NCI-H2196 (cell line): ENCODE results near the gene GDF9.

ENCODE experiments used
- DNase-seq: peaks from one replicate; lab custom pipeline; 2025; ENCODE audit not compliant: unreplicated experiment; lab: John Stamatoyannopoulos, UW

GDF9 gene

DNA sequence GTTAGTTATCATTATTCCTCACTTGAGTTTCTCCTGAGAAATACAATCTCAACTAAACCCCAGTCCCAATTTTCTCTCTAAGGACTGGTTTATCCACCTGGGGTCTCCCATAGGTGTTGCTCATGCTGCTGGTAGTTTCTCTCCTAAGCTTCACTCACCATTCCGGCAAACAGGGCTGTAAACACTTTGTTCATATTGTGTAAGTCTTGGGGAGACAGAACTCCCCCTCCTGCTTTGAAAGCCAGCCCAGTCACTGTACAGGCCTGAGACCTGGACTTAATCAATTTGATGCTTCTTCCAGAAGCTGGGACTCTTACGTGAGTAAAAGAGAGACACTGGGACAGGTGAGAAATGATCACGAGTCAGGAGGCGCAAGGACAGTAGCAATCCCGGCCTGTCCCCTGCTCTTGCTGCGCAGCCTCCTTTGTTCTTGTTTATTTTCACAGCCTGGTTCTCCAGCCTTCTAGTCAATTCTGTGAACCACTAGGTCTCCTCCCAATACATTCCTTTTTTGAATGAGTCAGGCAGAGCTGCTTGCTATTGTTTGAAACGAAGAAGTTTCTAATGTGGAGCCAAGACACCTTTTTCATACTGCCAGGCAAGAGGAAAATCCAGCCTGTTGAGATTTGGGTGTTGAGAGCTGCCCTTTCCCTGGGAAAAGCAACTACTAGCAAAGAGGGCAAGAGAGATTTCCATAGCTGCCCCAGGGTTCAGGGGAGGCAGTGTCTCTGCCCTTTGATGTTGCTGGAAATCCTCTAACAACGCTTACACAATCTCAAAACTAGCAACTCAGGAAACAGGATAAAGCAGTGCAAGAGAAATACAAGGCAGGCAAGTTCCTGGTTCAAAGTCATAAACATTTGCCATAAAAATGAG, 26.6 kb downstream of the GDF9 start:
- DNase-seq: no peak

DNA sequence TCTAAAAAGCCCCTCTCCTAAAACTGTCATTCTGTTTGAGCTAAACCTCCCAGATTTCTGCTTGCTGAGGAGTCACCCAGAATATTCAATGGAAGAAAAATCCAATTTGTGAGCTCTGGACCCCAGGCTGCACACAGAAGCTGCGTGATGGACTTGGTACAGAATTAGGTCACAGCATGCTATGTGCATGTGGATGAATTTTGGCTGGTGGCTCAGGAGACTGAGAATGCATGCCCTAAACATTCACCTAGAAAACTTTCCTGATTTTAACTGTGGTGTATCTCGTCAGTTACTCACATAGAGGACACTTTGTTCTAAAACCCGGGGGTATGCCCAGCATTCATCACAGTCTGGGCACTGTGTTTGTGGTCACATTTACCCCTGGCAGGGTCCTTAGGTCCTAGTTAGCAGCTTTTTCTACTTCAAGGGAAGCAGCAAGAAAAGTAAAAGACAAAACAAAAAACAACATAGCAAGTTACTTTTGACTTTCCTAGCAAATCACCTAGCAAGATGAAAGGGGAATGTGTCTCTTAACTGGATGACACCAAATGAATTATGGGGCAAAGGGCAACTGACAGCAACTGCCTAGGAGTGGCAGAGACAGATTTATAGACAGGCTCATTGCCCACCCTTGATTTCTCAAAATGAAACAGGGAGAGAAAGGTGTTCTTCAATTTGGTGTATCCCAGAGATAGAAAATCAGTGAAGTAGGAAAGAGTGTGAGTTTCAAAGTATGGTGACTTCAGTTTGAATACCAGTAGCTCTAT, 27.6 kb downstream of the GDF9 start:
- DNase-seq: no peak

DNA sequence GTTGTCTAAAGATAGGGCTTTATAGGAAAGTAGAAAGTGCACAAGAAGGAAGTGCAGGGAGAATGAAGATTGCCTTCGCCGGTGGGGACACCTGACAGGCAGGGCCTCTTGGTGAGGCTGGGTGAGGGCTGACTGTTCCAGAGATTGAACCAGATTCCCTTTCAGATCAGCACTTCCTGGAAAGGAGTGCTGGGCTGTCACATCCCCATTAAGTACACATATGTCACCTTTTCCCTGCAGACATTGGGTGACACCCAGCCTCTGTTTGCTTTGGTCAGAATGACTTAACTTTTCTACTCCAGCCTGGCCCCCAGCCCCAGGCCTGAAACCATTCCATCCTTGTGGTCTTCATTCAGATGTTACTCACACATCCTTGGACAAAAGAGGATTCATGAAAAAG, 28.4 kb downstream of the GDF9 start:
- no peak for DNase-seq

DNA sequence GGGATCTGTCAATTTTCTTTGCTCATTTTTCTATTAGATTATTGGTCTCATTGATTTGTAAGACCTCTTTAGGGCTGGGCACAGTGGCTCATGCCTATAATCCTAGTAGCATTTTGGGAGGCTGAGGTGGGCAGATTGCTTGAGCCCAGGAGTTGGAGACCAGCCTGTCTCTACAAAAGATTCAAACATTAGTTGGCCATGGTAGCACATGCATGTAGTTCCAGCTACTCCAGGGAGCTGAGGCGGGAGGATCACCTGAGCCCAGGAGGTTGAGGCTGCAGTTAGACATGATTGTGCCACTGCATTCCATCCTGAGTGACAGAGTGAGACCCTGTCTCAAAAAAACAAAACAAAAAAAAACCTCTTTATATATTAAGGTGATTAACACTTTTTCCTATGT, 29.4 kb downstream of the GDF9 start:
- no peak for DNase-seq

DNA sequence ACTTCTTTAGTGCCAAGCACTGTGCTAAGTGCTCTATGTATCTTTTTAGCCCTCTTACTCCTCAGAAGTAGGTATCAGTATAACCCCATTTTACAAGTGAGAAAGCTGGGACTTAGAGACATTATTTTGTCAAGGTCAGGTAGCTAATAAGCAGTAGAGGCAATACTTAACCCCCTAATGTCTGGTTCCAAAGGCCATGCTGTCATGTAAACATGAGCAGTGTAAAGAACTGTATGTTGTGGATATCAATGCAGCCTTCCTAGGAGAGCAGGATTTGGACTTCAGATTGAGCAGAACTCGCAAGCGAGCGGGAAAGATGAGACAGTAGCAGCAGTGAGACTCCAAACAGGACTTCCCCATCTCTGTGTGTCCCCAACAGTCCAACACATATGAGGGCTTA, 32.2 kb downstream of the GDF9 start:
- no peak for DNase-seq

DNA sequence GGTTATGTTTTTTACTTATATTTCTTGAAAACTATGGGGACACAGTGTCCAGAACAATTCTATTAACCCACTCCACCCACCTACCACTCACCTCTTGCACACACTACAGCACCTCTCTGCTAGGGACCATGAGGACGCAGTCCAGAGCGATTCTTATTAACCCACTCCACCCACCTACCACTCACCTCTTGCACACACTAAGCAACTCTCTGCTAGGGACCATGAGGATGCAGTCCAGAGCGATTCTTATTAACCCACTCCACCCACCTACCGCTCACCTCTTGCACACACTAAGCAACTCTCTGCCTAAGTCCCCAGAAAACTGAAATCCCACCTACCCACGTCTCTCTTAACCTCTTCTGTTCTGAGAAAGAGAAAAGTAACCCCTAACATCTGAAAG, 33.7 kb downstream of the GDF9 start:
- no peak for DNase-seq

DNA sequence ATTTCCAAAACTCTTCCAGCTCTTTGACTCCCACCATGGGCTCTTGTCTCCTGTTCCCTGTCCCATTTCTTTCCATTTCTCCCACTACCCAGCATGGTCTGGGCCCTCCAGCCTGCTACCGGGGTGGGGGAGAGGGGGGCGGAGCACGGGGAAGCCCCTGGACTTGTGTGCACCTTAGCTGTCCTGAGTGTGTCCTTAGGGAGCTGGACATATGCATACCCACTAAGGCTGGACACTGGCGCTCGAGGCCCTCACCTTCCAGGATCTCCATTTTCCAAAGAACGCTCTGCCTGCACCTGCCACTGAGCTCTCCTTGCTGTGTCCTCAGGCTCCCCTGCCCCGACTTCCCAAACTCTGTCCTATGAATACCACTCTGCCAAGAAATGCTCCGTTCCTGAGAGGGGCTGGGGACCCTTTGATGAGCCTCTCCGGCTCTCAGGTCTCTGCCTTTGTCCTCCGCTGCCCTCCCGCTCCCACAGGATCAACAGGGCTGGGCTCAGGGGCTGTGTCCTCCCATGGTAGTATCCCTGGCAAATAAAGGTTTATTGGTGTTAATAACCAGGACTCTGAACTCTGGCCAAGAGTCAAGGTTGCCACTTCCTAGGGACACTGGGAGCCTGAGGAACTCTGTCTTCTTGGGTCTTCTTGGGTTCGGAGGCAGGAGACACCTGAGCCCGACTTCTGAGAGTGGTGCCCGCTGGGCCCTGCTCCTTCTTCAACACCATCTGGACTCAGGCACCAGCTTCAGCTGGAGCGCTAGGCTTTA, 35.0 kb downstream of the GDF9 start:
- no peak for DNase-seq

DNA sequence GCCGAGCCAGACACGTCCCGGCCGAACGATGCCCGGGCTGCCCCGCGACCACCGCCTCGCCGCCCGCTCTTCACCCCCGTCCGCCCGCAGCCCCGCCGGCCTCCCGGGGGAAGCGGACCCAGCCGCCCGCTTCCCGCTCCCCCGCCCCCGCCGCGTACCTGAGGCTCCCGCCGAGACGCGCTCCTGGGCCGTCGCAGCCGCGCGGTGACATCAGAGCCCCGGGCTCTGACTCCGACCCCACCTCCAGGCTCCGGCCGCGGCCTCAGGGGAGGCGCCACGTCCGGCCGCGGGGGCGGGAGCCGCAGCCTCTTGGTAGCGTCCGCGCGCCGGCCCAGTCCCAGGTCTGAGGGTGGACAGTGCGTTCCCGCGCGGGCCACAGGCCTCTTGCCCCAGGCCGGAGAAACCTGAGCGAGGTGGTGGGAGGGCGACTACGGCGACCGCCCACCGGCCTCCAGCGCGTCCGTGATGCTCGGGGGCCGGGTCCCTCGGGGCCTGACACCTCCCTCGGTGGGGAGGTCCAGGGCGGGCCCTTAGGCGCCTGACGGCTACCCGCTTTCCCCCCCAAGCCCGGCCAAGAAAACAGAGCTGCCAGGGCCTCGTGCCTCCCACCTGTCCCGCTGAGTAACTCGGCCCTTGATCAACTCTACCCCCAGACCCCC, 35.7 kb downstream of the GDF9 start, which contains the start of gene SHROOM1:
SHROOM1 (minus strand) TSS at position 212 of the 659 bp plus-strand sequence. CDS start 4,507 bp downstream, outside the sequence.
- DNase-seq: peak; percentile 83

DNA sequence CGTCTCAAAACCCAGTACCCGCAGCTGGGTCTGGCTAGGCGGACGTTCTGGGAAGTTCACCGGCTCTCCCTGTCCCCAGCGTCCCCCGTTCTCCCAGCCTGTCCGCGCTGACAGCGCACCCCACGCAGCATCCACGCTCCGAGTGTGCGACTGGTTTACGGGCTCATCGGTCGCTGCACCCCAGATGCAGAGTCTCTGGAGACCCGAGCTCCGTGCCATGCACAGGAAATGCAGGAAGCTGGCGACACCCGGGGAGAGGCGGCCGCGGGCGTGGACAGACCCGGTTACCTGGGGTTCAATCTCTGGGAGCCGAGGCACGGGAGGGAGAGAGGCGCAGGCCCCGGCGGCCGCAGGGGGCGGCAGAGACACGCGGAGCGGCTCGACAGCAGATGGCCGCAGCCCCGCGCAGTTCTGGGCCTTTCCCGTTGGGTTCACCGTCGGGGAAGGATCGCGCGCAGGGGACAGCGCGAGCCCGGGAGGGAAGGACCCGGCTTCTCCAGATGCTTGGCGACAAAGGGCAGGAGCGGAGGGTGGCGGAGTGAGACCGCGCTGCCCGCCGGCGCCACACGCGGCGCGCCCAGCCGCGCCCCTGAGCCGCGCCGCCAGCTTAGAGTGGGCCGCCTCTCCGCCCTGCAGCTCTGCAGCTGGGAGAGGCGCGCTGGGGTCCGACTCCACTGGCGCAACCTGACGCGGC, 36.4 kb downstream of the GDF9 start:
- peak; percentile 81 for DNase-seq

DNA sequence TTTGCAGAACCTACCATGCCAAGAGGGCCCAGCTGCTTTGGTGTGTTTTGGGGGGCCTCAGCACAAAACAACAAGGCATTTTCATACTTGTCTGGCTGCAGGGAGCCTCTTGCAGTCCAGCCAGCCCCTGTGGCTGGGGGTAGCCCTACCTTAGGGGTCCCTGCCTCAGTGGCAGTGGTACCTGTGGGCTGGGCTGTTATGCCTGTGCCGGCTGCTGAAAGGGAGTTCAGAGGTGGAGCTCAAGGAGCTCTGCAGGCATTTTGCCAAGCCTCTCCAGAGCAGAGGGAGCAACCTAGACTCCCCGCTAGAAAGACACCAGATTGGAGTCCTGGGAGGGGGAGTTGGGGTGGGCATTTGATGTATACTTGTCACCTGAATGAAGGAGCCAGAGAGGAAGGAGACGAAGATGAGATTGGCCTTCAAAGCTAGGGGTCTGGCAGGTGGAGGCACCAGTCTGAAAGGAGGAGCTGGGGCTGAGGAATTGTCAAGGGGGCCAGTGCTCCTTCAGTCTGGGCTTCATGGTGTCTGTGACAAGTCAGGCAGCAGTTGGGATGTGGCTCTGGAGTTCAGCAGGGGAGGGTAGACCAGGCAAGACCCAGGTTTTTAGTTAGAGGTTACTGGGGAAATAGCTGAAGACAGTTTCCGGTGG, 37.3 kb downstream of the GDF9 start:
- DNase-seq: peak; percentile 6

DNA sequence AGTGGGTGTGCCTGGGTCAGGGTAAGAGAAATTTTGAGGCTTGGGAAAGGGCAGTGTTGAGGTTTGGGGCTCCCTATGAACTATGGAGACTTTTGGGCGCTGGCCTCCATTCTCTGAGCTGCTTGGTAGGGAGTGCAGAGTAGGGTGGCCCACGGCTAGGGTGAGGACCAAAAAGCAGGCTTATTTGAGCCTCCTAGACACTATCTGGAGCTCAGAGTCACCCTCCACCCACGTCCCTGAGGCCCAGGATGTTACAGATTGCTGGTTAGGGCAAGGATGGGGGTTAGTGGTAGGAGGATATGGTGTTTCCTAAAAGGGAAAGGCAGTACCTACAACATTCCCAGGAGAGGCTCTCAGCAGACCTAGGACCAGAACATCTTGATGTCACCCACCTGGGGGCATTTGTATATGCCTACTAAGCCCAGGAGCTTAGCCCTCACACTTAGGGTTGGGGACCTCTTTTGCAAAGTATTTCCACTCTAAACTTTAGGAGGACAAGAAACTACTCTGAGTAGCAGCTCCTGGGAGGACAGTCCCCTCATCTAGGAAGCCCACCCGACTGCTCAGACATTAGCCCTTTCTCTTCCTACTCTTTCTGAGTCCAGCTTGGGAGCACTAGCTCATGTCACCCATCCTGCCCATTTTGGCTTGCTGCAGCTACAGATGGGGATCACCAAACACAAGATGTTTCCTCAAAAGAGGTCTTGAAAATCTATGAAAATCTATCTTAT, 38.2 kb downstream of the GDF9 start:
- DNase-seq: no peak

DNA sequence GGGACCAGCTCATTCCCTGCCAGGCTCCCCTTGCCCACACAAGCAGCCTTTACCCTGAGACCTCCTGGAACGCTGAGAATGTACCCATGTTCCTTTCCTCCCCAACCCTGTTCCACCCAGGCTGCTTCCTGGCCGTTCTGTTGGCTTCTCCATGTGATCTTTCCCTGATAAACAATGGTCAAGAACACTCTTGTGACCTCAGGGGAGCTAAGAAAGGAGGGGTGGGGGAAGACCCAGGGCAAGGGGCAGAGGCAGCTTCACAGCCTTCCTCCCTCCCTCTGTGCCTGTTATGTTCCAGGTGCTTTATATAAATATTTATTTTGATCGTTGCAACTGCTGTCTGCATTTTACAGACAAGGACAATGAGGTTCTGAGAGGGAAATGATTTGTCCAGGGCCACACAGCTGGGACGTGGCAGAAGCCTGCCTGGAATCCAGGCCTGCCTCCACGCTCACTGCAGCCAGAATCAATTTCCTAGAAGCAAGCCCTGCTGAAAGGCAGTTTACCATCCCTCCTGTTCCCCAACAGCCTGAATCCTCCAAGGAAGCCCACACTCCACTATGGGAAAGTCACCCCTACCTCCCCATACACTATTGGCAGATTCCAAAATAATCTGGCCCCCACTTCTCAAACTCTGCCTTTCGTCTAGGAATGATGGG, 39.7 kb downstream of the GDF9 start:
- no peak for DNase-seq

DNA sequence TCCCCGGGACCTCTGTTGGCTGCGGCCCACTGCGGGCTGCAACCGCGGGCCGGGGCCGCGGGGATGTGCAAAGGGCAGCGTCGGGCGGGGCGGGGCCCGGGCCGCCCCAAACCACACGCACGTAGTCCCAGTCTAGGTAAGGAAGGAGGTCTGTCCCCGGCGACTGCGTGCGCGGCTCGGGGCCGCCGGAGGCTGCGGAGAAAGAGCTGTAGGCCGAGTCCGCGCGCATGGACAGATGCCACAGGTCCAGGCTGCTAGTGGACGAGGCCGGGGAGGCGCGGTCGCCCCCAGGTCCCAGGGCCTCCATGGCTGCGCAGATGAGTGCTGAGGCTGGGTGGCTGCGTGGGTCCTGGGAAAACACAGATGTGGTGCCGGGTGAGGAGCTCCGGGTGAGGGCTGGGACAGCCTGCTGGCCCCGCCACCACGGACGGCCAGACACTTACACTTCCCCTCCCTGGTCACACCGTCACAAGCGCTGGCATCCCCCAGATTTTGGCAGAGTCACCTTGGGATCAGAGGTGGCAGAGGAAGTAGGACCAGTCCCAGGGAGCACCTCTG, 40.4 kb downstream of the GDF9 start:
- DNase-seq: no peak

DNA sequence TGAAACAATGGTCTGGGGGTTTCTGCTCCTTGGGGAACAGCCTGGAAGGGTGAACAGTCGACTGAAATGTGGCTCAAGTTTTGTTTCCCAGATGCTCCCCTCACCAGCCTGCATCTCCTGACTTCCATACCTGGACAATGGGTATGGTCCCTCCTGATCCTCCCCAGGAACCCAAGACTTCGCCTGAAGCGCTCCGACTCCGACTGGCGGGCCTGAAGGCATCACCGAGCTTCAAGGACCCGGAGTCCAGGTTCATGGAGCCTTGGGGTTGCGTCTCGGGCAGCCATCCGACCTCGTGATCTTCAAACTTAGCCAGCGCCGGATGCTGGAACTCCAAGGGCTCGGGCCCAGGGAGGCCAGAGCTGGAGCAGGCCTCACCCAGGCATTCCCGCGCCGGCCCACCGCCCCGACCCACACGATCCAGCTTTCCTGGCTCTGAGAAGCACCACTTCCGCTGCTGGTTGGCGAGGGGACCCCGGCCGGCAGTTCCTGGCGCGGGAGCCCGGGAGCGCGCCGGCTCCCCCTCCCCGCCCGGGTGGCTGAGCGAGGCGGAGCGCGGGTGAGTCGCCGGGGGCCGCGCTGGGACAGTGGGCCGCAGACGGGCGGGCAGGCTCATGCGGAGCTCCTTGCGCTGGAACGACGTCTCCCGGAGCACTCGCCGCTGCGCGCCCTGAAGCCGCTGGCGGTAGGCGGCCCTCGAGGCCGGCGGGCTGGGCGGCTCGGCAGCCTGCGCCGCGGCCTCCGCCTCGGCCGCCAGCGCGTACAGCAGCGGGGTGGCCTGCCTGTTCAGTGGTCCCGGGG, 41.0 kb downstream of the GDF9 start:
- no peak for DNase-seq

DNA sequence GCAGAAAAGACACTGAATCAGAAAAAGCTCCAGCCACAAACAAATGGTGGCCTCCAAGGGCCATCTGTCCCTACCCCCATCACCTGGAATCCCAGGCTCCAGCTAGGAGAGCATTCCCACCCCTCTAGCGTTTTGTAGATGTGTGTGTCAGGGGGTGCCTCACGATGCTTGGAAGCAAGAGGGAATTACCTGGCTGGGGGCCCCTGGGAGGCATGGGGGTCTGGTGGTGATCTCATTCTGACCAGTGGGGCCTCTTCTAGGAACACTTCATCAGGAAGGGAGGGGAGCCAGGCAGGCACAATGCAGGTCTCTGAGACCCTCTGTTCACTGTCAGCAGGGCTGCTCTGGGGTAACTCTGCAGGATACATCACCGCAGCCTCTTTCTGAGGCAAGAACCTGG, 41.8 kb downstream of the GDF9 start:
- DNase-seq: no peak

DNA sequence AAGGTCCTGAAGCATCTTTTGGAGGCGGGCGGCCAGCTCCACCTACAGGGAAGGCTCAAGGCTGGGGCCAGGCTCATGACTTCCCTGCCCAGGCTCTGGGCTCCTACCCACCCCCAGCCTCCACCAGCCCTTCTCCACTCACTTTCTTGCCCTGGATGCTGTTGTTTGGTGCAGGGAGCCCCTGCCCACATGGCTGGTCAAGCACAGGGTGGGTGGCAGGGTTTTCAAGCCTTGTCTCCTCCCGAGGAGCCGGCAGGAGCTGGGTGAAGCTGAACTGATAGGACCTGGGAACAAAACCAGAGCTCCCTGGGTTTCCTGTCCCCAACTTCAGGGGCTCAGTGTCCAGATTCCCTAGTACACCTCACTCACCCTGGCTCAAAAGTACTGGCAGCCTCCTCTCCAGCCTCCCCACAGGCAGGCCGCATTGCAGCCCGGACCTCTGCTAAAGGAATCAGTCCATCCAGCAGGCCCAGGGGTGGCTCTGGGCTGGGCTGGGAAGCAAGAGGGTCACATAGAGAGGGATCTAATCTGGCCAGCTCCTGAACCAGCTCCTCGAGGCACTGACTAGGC, 42.7 kb downstream of the GDF9 start:
- no peak for DNase-seq
